Peyer's patch (tissue), 4 donors: ENCODE data around the gene CYSTM1.

Experiments
- POLR2A ChIP-seq, 2 donors: fragments of 450-650 bp; IDR thresholded peaks; one replicate each; pipeline ENCODE4 v1.5.1; 2017; ENCODE audit warnings: antibody characterized with exemption in 2 of 2, mild to moderate bottlenecking in 2 of 2, moderate library complexity in 2 of 2
- TF ChIP-seq, protein P1 (sequence below), 6 experiments: fragments of 450-650 bp in 4 of 6; fragments of 200-600 bp in 2 of 6; sonication (generic) in 1 of 6; IDR thresholded peaks; one replicate each; pipeline ENCODE4 v1.5.1; 2017 to 2019; ENCODE audit warnings: antibody characterized with exemption in 6 of 6, mild to moderate bottlenecking in 3 of 6, moderate library complexity in 1 of 6

DNA sequence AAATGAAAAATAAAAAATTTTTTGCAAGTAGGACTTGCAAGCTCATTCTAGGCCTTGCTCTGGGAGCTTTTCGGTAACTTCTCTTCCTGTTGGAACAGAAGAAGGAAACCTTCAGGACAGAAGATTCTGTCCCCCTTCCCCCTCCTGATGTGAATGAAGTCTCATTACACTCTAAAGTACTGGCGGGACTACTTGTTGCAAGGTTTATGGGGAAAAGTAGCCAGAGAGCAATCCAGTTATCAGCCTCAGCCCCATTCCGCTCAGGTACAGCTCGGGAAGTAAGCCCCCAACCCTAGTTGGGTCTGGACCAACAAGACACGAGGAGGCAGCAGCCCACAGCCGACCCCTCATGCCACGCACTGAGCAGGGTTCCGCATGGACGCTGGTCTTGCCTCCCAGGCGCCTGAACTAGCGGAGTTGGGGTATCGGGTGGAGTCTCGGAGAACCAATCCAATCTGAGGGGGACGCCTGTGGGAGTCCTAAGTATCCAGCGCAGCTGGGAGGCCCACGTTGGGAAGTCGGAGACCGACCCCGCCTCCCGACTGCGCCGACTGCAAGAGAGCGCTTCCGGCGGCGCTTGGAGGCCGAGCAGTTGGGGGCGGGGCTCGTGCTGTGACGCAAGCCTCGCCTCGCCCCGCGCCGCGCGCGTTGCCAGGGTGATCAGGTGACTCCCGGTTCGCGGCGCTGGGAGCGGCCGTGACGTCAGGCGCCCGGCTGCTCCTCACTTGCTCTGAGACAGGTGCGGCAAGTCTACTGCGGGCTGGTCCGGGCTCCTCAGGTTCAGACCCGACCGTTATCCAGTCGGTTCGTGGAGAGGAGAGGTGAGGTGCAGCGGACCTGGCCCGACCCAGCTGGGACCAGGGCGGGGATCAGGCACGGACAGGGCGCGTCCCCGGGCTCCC, at the start of gene CYSTM1:
- TF ChIP-seq, protein P1, sequence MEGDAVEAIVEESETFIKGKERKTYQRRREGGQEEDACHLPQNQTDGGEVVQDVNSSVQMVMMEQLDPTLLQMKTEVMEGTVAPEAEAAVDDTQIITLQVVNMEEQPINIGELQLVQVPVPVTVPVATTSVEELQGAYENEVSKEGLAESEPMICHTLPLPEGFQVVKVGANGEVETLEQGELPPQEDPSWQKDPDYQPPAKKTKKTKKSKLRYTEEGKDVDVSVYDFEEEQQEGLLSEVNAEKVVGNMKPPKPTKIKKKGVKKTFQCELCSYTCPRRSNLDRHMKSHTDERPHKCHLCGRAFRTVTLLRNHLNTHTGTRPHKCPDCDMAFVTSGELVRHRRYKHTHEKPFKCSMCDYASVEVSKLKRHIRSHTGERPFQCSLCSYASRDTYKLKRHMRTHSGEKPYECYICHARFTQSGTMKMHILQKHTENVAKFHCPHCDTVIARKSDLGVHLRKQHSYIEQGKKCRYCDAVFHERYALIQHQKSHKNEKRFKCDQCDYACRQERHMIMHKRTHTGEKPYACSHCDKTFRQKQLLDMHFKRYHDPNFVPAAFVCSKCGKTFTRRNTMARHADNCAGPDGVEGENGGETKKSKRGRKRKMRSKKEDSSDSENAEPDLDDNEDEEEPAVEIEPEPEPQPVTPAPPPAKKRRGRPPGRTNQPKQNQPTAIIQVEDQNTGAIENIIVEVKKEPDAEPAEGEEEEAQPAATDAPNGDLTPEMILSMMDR (IDR thresholded peaks at IDR 0.05), result no peak
- peak; percentile 97 for TF ChIP-seq POLR2A (IDR thresholded peaks at IDR 0.05)
